Activated CD4-positive, alpha-beta T cell treated with anti-CD3 and anti-CD28 coated beads, Interleukin-2, amount 50 U/mL, for 16 hours (primary cell): Measurements from ENCODE around the gene ADGRB2.

Experiments used
- DNase-seq: peaks from one replicate; pipeline ENCODE4 v3.0.0-alpha.2; 2020

The ADGRB2 gene, protein sequence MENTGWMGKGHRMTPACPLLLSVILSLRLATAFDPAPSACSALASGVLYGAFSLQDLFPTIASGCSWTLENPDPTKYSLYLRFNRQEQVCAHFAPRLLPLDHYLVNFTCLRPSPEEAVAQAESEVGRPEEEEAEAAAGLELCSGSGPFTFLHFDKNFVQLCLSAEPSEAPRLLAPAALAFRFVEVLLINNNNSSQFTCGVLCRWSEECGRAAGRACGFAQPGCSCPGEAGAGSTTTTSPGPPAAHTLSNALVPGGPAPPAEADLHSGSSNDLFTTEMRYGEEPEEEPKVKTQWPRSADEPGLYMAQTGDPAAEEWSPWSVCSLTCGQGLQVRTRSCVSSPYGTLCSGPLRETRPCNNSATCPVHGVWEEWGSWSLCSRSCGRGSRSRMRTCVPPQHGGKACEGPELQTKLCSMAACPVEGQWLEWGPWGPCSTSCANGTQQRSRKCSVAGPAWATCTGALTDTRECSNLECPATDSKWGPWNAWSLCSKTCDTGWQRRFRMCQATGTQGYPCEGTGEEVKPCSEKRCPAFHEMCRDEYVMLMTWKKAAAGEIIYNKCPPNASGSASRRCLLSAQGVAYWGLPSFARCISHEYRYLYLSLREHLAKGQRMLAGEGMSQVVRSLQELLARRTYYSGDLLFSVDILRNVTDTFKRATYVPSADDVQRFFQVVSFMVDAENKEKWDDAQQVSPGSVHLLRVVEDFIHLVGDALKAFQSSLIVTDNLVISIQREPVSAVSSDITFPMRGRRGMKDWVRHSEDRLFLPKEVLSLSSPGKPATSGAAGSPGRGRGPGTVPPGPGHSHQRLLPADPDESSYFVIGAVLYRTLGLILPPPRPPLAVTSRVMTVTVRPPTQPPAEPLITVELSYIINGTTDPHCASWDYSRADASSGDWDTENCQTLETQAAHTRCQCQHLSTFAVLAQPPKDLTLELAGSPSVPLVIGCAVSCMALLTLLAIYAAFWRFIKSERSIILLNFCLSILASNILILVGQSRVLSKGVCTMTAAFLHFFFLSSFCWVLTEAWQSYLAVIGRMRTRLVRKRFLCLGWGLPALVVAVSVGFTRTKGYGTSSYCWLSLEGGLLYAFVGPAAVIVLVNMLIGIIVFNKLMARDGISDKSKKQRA (N-terminal part only)

GRCh38 chr1:31764312-31765040 is at the start of gene ADGRB2:
Gene ADGRB2 (minus strand): TSS chr1:31764340. CDS start chr1:31757221, 7,119 bp downstream.
- DNase-seq = no peak

DNA sequence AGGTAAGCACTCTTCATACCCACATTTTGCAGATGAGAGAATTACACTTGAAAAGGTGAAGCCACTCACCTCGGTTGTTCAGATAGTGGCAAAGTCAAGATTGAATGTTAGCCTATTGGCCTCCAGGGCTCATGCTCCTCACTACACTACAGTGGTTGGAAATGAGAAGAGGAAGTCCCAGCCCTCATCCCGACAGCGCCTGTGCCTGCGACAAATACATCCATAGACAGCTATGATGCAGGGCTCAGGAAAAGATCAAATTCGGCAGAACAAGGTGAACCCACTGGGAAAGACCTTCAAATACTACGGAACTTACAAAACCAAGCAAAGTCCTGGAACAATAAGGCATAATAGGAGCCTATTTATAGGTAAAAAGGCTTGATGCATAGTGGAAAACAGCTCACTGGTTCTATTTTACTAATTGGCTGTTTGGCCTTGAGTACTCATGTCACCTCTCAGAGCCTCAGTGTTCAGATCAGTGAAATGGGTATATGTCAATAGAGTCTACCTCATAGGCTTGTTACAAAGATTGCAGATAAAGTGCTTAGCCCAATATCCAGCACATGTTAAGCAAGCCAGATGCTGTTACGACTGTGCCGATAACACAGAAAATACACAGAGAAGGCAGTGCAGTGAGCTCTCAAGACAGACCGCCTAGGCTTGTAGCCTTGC is 48.2 kb upstream of the ADGRB2 start:
- no peak for DNase-seq

- no peak for DNase-seq
Observed at GRCh38 chr1:31811605-31812004, 47.5 kb upstream of the ADGRB2 start.

- DNase-seq = no peak
Observed at GRCh38 chr1:31809698-31810097, 45.6 kb upstream of the ADGRB2 start.

DNA sequence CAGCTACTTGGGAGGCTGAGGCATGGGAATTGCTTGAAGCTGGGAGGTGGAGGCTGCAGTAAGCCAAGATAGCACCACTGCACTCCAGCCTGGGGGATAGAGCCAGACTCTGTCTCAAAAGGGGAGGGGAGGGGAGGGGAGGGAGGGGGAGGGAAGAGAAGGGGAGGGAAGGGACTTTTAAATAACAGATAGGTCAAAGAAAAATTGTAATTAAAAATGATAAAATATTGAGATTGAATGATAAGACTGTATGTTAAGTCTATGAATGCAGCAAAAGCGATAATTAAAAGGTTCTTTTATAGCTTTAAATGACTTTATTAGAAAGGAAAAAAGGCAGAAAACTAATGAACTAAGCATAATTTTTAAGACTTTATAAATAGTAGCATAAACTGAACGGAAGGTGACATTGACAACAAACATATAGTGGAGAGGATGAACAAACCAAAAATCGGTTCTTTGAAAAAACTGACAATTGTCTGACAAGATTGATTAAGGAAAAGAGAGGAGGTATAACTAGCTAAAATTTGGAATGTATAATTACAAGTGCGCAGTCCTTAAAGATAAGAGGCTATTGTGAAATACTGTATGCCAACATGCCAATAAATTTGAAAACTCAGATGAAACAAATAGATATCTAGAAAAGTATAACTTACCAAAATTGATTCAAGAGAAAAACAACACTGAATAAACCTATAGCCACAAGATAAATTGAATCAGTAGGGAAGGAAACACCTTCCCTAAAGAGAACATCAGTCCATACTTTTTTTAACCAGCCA is 43.3 kb upstream of the ADGRB2 start:
- no peak for DNase-seq

DNA sequence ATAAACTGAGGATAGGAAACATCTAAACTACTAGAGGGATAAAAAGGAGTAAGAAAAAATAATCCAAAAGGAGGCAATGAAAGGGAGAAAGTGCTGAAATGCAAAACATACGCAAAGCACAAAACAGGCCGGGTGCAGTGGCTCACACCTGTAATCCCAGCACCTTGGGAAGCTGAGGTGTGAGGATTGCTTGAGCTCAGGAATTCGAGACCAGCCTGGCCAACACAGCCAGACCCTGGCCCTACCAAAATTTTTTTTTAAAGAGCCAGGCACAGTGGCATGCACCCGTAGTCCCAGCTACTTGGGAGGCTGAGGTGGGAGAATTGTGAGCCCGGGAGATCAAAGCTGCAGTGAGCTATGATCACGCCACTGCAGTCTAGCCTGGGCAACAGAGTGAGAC is 41.2 kb upstream of the ADGRB2 start:
- no peak for DNase-seq

- no peak for DNase-seq
Observed at GRCh38 chr1:31804098-31804497, 40.0 kb upstream of the ADGRB2 start.

GRCh38 chr1:31803610-31804009 is 39.5 kb upstream of the ADGRB2 start:
- DNase-seq = no peak

DNA sequence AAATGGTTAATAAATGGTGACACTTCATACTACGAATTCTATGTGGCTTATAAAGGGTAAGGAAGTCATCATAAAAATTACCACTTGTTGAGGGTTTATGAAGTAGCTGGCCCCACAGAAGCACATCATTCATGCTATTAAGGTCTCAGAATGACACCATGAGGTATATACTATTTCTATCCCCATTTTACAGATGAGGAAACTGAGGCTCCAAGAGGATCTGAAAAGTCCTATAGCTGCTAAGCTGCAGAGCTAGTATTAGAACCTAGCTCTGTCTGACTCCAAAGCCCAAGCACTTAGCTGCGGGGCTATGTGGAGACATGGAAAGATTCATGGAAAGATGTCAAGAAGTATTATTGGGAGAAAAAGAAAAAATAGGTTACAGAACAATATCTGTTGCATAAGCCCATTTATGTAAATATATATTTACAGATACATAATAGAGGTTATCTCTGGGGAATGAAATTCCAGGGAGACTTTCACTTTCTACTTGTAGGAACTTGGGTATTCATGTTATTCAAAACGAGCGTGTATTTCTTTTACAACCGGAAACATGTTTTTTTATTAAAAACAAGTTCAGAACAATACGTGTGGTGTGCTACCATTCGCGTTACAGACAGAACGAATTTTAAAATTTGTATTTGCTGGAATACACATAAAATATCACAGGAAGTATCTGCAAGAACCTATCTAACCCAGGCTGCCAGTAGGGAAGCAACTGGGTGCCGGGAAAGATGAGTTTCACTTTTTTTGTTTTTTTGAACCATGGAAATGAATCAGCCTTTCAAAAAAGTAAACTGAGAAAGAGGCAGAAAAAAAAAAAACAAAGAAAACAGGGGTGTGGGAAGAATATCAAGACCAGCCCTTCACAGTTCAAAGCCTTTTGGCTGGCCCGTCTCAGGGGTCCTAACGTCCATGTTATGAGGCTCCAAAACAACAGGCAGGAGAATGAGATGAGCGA is 38.3 kb upstream of the ADGRB2 start:
- no peak for DNase-seq

- no peak for DNase-seq
Observed at GRCh38 chr1:31801458-31801857, 37.3 kb upstream of the ADGRB2 start.

- no peak for DNase-seq
Observed at GRCh38 chr1:31800674-31800967, 36.5 kb upstream of the ADGRB2 start.

DNA sequence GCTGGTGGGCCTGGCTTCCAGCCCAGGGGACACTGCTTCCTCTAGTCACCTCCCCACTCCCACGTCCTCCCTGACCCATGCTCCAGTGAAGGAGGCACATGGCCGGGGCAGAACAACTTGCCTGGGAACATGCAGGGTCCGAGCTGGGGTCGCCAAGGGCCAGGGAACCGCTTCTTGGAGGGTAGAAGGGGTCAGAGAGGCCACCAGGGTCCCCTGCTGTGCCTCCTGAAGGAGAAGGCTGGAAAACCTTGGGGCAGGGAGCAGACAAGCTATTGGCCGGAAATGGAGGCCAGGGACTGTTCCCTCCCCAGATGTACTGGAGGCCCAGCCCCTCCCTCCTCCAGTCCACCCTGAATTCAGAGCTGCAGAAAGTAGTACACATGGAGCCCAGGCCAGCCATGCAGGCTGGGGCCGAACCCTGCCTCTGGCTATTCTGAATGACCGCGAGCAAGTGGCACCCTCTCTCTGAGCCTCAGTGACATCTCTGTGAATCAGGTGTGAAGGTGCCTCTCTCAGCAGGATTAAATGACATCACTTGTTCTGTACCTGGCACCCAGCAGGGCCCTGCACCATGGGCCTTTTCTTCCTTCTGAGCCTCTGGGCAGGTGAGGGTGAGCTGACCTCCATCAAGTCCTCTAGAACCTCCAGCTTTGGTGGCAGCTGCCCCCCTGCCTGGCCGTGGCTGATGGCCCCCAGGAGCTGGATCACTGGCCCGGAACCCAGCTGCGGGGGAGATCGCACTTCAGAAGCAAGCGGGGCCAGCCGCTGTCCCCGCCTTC is 35.9 kb upstream of the ADGRB2 start:
- no peak for DNase-seq

DNA sequence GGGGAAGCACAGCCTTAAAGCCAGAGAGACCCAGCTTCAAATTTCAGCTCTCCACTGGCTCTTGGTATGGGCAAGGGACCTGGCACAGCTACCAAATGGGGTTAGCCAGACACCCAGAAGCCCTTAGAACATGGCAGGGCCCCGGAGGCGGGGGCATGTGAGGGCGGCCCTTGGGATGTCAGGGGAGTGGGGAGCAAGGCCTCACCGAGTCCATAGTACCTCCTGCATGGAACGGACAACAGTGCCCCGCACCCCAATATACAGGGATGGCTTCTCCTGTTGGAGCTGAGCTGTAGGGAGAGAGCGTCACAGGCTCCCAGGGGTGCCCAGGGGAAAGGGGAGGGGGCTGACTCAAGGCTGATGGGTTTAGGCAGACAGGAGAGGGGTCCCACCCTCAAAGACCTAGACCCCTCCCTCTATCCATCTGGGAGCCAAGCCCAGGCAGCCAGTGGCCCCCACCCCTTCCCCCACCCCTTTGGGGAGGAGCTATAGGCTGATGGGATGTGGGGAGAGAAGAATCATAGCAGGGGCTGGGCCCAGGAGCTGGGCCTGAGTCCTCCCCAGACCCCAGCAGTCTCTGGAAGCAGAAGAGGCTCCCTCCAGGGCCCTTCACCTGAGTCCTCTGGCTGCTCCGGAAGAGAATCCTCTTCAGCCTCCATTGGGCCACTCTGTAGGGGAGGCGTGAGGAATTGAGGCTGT is 35.2 kb upstream of the ADGRB2 start:
- DNase-seq = no peak

GRCh38 chr1:31798433-31799195 is 34.5 kb upstream of the ADGRB2 start:
- peak; percentile 59 for DNase-seq

DNA sequence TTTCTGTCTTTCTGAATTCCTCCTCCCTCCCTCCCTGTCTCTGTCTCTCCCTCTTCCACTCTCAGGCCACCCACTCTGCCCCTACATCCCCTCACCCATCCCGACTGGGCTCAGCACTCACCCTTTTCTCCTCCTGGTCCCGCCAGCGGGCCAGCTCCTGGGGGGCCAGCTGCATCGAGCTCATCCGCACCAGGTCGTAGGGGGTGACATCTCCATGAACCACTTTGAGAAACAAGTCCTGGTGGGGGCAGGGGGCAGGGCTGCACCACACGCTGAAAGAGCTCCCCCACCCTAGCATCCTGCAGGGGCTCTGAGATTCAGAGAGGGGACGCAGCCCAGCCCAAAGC is 33.9 kb upstream of the ADGRB2 start:
- no peak for DNase-seq

- DNase-seq = no peak
Observed at GRCh38 chr1:31797216-31797615, 33.1 kb upstream of the ADGRB2 start.

- no peak for DNase-seq
Observed at GRCh38 chr1:31796707-31797106, 32.6 kb upstream of the ADGRB2 start.
